GM21381 (cell line): ENCODE measurements around the gene RAB28.

Source experiments
- ATAC-seq: cut with Tn5 transposase; IDR thresholded peaks from one replicate; pipeline ENCODE4 v1.9.1; 2021; ENCODE audit warnings: mild to moderate bottlenecking, moderate library complexity; ENCODE audit not compliant: unreplicated experiment

RAB28 gene

DNA sequence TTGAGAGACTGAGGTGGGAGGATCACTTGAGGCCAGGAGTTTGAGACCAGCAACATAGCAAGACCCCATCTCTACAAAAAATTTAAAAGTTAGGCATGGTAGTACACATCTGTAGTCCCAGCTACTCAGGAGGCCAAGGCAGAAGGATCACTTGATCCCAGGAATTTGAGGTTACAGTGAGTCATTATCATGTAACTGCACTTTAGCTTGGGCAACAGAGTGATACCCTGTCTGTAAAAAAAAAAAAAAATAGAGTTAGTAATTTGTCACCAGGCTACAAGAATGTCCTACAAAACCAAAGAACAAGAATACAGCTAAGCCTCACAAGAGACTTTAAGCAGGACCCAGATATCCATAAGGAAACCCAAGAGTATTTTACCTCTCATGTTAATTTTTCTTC lies 27.0 kb upstream of the RAB28 start:
- ATAC-seq = no peak

- no peak for ATAC-seq
Observed at GRCh38 chr4:13509442-13509841, 25.3 kb upstream of the RAB28 start.

DNA sequence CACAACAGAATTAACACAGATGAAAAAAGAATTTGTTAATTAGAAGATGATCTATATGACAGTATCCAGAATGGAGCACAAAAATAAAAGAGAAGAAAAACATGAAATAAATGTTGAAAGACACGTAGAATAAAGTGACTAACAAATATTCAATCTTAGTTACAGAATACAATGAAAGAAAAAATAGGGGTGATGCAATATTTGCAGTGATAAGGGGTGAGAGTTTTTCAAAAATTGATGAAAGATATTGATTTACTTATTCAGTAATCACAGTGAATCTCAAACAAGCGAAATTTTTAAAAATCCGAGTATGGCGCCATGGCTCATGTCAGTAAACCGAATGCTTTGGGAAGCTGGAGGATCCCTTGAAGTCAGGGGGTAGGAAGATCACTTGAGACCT lies 20.2 kb upstream of the RAB28 start:
- ATAC-seq = no peak

- no peak for ATAC-seq
Observed at GRCh38 chr4:13498469-13498868, 14.3 kb upstream of the RAB28 start.

GRCh38 chr4:13496605-13497004 lies 12.5 kb upstream of the RAB28 start:
- ATAC-seq = no peak

- ATAC-seq = no peak
Observed at GRCh38 chr4:13495753-13496152, 11.6 kb upstream of the RAB28 start.

DNA sequence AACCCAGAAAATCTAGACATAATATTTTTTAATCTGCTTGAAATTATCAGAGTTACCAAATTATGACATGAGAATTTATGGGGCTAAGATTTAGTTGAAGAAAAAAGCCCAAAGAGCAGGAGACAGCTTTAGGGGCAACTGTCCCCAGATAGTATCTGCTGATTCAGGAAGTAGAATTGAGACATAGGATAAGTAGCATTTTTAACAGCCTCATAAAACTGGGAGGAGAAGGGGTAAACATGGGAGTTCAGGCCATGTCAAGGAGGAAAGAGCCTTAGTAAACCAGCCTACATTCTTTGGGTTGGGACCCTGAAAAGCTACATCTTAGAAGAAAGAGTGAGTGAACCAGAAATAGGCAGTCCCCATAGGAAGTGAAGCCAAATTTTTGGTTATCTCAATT lies 9.7 kb upstream of the RAB28 start:
- ATAC-seq = no peak

DNA sequence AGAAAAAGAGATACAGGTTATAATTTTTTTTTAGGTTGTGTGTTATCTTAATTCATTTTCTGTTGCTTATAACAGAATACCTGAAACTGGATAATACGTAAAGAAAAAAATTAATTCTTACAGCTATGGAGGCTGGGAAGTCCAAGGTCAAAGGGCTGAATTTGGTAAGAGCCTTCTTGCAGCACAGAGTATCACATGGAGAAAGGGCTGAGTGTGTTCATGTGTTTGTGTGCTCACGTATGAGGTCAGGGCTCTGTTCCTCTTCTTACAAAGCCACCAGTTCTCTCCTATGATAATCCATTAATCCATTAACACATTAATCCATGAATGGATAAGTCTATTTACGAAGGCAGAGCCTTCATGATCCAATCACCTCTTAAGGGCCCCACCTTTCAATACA lies 8.6 kb upstream of the RAB28 start:
- ATAC-seq = no peak

- peak; percentile 35 for ATAC-seq
Observed at GRCh38 chr4:13484749-13485221, 645 bp upstream of the RAB28 start.

DNA sequence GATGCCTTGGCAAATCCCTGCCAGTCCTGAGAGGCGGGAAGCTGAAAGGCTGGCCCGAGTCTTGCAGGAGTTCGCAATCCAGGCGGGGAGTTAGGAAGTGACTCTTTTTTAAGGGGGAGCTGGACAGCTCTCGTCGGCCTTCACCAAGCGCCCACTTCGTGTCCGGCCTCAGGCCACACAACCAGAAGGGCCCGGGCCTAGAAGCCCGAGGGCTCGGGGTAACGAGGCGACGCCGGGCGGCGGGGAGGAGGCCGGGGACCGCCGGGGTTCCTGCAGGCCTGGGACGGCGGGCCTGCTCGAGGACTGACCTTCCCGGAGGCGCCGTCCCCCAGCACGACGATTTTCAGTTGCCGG lies 395 bp downstream of the RAB28 start:
- peak; percentile 23 for ATAC-seq

- ATAC-seq = peak; percentile 11
Observed at GRCh38 chr4:13483136-13483767, 888 bp downstream of the RAB28 start.

DNA sequence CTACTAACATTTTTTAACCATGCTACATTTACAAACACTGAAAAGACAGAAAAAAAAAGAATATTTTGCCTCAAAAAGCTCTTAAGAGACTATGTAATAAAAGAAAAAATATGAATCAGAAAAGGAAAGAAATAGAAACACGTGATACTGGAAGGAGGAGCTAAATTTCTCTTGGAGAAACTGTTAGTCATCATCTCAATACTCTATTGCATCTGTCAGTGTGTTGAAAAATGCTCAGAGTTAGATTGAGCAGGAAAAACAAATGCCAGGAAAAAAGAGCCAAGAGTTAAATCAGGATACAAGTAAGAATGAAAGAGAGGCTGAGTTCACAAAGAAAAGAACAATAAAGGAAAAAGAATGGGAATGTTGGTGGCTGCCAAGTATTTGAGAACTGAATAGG lies 2.6 kb downstream of the RAB28 start:
- no peak for ATAC-seq

DNA sequence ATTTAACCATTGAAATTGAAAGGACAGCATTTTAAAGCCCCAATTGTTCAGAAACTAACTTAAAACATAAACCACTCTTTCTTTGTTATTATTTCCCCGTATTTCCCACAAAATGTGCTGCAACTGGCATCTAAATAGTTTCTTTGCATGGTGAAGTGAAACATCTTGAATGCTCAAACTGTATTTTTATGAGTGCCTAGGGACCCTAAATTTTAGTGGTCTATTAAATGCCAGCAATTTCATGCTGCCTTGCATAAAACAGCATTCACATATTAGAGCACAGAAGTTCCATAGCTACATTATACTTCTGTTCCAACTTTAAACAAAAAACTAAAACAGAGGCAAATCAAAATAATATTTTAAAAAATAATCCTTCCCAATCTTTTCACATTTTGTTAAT lies 5.4 kb downstream of the RAB28 start:
- no peak for ATAC-seq

GRCh38 chr4:13478131-13478530 lies 6.0 kb downstream of the RAB28 start:
- no peak for ATAC-seq

GRCh38 chr4:13476915-13477314 lies 7.2 kb downstream of the RAB28 start:
- ATAC-seq = no peak

- ATAC-seq = no peak
Observed at GRCh38 chr4:13476152-13476551, 8.0 kb downstream of the RAB28 start.

DNA sequence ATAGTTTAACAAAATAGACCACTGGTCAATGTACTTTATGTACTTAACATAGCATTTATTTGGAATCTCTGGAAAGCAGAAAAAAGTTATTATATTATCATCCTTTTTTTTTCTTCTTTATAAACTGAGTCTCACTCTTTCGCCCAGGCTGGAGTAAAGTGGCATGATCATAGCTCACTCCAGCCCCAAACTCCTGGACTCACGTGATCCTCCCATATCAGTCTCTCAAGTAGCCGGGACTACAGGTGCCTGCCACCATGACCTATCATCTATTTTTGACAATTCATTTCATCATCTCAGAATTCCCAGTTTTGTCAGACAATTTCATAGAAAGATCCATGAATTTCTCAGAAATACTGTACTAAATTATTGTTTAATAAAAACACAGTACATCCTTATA lies 12.7 kb downstream of the RAB28 start:
- ATAC-seq = no peak

DNA sequence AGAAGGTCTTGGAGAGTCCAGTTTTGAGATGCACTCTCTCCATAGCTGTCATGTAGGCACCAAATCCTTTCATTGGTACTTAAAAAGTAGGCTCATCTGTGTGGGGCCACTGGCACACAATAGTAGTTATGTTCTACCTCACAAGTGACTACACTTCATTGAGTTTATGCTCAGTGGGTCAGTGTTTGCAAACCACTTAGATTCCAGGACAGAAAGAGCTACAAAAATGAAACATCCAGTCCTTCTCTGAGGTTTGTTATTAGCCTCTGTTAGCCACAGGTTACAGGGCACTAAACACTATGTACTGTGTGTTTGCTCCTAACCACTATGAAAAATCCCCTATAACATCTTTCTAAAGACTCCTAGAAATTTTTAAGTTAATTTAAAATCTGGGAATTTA lies 13.8 kb downstream of the RAB28 start:
- no peak for ATAC-seq

GRCh38 chr4:13464973-13465372 lies 19.2 kb downstream of the RAB28 start:
- ATAC-seq = no peak

DNA sequence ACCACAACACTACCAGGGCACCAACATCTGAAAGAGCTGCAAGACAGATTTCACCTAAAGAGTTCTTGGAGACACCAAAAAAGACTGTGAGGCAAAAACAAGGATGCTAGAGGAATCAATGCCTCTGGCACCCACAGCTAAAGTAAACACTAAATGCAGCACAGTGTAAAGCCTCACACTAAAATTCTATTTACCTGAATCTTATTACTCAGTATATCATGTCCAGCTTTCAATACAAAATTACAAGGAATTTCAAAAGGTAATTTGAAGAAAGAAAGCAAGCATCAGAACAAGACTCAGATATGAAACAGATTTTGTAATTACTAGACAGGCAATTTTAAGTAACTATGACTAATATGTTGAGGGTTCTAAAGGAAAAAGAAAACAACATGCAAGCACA lies 19.6 kb downstream of the RAB28 start:
- no peak for ATAC-seq

GRCh38 chr4:13461191-13461905 lies 22.8 kb downstream of the RAB28 start:
- ATAC-seq = no peak

GRCh38 chr4:13455411-13455810 lies 28.7 kb downstream of the RAB28 start:
- ATAC-seq = no peak

- ATAC-seq = no peak
Observed at GRCh38 chr4:13454786-13455185, 29.4 kb downstream of the RAB28 start.
